Measurements from ENCODE around the gene M1AP.

- no peak for TF ChIP-seq POLR2AphosphoS5 (IDR thresholded peaks at IDR 0.05)
- TF ChIP-seq CTCF (IDR thresholded peaks at IDR 0.05) = no peak
Observed at GRCh38 chr2:74576863-74577229, 71.3 kb downstream of the M1AP start.
